Activated CD4-positive, alpha-beta T cell treated with anti-CD3 and anti-CD28 coated beads for 1 hour (primary cell): Measurements from ENCODE around the gene ZNF710.
A peak's percentile ranks its signal among the peaks of the same experiment; 100 is the strongest.
"Not testable (repeated sequence)": the region's sequence is repeated elsewhere in the genome, so short reads cannot be mapped to it uniquely, and the experiment has no call there.

Experiments used
- DNase-seq: peaks from one replicate; pipeline ENCODE4 v3.0.0-alpha.2; 2020

Gene ZNF710

DNA sequence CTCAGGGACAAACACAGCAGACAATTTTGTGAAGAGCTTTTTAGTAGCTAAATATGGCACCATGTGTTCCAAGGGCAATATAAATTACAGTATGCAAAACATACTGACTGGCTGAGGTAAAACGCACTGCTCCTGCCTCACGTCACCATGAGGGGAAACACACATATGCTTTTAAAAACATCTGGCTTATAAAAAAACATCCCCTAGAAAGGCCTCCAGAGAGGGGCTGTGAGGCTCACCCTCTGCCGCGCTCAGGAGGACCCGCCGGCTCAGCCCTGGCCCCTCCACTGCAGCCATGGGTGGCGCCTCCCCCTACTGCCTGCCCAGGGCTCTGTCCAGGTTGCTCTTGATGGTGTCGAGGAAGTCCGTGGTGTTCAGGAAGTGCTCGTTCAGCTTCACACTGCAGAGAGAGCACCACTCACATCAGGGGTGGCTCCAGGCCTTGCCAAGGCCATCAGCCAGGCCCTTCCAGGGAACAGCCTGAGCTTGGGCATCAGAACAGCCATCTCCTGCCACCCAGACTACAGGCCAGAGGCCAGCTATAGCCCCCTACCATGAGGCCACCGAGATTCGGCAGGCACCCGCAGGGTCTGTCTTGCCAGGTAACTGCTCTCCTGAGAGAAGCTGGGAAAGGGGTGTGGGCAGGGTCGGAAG lies 83.0 kb downstream of the ZNF710 start:
- DNase-seq, result no peak

DNA sequence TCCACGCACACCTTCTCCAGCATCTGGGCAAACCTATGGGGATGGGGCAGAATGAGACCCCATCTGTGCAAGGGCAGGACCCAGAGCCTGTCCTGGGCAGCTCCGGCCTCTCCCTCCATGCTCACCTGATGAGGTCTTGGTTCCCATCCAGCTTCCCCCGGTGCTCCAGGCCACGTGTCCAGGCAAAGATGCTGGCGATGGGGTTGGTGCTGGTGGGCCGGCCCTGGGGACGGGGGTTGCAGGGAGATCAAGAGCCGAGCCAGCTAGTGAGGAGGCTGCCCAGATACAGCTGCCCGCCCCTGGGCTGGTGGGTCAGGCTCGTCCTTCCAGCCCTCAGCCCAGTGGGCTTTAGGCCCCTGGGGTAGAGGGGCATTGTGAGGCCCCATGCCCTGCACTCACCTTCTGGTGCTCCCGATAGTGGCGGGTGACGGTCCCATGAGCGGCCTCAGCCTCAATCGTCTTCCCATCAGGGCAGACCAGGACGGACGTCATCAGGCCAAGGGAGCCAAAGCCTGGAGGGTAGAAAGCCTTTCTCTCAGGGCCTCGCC lies 83.8 kb downstream of the ZNF710 start:
- no peak for DNase-seq

DNA sequence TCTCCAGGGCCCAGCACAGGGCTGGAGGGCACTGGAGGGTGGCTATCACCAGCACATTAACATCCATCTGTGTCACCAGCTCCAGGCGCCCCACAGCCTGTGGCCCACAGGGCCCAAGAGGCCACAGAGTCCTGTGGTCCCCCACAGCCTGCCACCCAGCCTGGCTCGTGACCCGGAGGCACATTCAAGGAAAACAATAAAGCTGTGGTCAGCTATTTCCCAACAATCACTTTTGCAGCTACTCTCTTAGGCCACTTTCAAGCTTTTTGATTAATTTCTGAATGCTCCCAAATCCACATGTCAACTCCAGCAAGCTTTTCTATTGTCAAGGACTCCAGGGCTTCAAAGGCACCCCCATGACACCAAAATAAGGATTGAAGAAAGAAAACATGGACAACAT lies 84.4 kb downstream of the ZNF710 start:
- no peak for DNase-seq

DNA sequence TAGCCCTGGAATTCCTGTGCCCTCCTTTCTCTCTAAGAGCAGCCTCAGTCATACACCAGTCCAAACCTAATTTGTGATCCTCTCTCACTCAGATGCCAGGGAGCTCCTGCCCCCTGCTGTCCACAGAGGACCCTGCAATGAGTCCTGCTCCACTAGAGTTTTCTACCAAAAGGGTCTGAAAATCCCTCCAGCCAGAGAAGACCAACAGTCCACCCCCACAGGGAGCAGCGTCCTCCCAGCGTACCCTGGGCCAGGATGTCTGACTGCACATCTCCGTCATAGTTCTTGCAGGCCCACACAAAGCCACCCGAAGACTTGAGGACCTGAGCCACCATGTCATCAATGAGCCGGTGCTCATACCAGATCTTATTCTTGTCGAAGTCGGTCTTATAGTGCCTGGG lies 85.7 kb downstream of the ZNF710 start:
- DNase-seq, result no peak

DNA sequence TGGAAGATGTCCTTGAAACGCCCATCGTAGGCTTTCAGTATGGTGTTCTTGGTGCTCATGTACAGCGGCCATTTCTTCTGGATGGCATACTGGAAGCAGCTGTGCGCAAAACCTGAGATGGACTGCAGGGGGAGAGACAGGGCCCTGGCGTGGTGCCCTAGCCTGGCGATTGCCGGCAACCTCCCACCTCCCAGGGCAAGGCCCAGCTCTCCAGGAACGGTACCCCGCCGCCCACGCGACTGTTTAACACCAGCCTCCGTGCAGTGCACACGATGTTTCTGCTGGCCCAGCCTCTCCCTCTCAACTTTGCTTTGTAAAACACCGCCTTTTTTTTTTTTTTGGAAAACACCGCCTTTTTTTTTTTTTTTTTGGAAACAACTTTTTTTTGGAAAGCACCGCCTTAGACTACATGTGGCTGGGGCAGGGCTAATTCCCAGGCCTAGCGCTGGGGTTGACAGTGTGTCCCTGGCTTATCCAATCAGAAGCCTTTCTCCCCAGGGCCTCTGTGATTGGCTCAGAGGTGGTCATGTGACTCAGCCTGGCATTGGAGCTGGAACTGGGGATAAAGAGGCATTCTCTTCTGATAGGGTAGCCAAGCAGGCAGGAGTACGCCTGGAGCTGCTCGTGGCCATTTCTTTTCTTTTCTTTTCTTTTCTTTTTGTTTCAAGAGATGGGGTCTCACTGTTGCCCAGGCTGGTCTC lies 86.5 kb downstream of the ZNF710 start:
- DNase-seq, result no peak

DNA sequence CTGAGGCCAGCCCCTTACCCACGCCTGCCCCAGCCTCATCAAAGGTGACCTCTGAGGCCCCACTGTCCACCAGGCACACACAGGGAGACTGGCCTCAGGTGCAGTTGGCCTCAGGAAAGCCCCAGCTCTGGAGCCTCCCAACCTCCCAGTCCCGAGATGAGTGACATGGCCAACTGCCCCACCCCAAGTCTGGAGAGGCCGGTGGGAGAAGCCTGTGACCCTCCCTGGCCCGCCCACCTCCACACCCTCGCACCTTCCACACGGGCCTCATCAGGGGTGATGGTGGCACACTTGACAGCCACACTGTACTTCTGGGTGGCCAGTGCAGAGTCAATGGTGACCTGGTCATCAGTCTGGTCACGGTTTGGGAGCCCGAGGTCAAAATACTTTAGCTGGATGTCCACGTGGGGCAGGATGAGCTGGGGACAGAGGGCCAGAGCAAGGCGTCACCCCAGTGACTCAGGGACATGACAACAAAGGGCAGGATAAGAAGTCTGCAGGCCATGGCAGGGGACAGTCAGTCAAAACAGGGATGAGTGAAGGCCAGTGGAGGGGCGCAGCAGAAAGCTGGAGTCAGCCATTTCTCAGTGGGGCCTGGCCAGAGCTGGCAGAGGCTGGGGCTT lies 89.2 kb downstream of the ZNF710 start:
- no peak for DNase-seq

DNA sequence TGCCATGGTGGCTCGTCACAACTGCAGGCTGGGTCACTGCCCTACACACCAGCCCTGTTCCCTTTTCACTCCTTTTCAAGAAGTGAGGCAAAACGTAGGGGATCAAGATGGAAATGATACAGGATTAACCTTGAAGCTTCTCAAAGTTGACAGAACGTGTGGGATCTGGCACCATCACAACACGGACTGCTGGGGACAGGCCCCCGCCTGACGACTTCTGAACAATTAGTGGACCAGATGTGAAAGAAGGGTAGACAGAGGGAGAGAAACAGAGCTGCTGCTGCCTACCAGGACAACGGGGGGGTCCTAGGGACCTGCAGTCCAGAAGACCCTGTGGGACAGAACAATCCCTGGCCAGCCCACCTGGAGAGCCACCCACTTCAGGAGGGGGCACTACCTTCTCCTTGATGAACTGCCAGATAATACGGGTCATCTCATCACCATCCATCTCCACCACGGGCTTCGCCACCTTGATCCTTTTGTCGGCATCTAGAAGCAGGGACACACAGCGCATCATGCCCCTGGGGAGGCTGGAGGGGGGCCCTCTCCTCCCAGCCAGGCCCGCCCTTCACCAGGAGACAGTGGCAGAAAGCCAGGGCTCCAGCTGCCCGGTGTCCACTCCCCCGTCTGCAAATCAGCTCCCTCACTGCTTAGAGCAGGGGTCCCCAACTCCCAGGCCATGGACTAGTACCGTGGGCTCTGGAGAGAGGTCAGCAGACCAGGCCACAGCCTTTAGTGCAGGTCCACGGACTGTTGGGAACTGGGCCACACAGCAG lies 90.2 kb downstream of the ZNF710 start:
- DNase-seq, result no peak

DNA sequence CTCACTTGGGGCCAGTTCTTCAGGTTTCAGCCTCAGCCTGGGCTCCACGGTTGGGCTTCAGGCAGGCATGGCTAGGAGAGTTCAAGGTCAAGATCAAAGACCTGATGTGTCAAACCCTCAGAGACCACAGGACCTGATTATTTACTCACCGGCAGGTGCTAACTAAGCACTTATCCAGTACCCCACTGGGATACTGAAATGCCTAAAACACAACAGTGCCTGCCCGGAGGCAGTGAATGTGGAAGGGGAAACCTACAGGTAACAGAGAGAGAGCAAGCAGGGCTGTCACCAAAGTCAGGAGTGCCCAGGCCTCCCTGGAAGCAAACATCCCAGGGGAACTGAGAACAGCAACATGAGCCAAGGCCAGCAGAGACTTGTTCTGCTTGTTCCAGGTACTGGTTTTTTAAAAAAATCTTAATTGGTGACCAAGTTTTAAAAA lies 94.4 kb downstream of the ZNF710 start:
- no peak for DNase-seq

DNA sequence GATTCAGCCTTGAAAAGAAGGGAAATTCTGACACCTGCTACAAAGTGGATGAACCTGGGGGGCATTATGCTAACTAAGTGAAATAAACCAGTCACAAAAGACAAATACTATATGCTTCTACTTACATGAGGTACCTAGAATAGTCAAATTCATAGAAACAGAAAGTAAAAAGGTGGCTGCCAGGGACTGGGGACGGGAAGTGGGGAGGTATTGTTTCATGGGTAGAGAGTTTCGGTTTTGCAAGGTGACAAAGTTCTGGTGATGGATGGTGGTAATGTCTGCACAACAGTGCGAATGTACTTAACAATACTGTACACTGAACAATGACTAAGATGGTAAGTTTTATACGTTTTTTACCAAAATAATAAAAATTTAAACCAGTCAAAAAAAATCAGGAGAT lies 96.4 kb downstream of the ZNF710 start:
- DNase-seq, result peak; percentile 49

DNA sequence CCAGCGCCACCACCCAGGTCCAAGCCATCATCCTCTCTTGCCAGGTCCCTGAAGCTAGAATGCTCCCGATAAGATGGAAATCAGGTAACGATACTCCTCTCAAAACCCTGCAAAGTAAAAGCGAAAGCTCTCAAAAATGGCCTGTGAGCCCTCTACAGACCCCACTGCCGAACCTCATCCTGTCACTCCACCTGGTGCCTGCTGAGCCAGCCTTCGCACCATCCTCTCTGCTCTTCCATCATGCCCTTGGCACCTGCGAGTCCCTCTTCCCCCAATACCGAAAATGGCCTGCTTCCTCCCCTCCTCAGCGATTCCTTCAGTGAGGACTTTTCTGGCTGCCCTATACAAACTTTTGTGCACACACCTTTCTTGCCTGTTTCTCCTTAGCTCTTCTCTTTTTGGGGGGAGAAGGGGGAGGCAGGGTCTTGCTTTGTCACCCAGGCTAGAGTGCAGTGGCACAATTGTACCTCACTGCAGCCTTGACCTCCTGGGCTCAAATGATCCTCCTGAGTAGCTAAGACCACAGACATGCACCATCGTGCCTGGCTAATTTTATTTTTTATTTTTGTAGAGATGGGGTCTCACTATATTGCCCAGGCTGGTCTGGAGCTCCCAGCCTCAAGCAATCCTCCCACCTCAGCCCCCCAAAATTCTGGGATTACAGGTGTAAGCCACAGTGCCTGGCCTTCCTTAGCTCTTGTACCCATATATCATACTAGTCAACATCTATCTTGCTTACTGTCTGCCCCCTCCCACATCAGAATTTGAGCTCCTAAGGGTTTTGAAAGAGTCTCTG lies 98.1 kb downstream of the ZNF710 start:
- DNase-seq, result peak; percentile 20

DNA sequence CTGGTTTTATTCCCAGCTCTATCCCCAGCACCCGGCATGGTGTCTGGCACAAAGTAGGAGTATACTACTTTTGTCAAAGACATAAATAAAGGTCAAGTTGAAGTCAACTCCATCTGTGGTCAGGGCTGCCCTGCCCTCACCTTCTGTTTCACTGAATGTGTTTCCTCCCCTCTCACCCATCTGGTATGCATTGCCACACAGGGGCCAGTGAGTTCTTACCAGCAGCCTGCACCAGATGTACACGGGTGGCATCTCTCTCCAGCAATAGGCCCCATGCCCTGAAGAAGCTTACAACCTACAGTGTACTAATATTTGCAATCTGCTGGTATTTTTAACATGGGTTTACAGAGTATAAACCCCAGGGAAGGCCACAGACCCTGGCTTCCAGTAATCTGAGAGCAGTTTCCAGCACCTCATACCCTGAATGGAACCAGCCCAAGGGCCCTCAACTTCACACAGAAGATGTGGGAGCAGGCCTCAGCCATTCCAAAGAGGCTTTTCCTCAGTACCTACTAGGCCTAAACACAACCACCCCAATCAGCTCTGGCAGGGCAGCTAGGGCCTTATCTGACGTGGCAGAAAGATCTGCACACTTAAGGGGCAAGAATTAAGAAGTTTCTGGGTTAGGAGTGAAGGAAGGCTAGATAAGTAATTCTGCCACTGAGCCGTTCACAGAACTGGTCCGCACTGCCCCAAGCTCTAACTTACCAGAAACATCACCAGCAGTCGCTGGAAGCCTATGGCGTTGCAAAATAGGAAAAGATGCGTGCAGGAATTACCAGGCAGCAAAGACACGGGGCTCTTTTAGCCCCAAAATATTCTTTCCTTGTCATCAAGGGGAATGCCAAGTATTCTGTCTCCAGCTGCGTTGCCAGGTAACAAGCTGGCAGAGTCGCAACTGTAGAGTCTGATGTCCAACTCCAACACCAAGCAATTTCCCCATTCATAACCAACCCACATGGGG lies 99.0 kb downstream of the ZNF710 start:
- DNase-seq, result no peak

DNA sequence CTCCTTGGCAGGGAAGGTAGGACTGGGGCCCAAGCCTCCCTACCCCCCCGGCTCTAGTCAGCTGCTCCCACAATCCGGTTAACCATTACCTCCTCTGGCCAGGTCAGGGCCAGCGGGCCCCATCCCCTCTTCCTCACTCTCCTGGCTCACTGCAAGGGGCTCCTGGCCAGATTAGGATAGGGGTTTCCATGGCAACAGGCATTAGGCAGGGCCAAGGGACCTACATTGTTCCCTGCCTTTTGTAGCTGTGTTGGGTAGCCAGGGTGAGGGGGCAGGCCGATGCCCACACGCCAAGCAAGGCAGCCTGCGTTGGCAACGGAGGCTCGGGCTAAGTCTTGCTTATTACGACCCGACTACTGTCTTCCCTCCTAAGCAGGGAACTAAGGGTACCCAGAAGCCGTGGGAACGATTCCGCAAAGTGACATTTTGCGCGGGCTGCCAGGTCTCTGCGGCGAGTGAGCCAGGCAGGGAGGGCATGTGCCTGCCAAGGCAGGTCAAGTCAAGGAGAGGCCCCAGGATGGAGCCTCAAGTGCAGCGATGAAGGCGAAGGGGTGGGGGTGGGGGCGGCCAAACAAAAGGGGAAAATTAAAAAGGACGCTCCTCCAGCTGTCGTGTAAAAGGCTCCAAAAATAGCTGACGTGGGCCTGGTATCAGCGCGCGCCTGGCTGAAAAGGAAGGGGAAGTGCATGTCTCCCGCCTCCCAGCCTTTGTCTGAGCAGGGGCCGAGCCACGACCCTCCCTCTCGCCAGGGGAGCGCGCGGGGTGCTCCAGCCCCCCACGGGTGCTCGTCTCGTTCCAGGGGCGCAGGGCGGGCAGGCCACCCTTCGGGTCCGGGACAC lies 100.2 kb downstream of the ZNF710 start:
- DNase-seq, result no peak

DNA sequence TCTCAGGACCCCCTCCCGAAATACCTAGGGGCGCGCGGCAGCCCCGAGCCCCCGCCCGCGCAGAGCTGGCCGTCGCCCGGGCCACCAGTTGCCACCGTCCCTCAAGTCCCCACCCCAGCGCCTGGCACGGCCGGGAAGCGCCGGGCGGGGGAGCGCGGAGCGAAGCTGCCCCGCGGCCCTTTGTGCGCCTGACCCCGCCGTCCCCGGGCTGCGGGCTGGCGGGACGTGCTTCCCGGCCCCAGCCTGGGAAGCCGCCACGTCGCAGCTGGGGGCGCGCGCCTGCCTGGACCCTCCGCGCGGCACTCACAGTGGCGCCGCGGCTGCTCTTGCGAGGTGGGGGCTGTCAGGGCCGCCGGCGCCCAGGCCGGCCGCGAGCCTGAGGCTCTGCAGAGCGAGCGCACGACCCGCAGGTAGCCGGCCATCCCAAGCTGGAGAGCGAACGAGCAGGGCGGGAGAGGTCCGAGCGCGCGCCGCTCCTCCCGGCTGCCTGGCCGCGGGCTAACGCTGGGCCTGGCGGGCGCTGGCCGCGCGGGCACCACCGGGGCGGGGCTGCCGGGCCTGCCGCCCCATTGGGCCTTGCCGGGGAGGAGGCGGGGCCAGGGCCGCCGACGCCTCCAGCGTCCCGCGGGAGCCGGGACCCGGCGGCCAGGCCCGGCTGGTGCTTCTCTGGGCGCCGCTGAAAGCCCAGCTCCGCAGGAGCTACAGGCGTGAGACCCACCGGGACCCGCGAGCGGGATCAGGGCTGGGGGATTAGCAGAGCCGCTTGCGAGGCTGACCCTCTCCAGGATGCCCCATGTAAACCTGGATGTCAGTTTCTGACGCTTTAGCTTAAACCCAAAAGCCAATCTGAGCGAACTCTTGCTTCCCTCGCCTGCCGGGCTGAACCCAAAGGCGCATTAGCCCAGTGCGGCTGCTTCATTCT lies 101.1 kb downstream of the ZNF710 start, which contains the start of gene IDH2:
Gene IDH2 (minus strand): TSS at position 500 of the 922 bp plus-strand sequence. CDS start 78 bp downstream, at position 422.
- peak; percentile 52 for DNase-seq

DNA sequence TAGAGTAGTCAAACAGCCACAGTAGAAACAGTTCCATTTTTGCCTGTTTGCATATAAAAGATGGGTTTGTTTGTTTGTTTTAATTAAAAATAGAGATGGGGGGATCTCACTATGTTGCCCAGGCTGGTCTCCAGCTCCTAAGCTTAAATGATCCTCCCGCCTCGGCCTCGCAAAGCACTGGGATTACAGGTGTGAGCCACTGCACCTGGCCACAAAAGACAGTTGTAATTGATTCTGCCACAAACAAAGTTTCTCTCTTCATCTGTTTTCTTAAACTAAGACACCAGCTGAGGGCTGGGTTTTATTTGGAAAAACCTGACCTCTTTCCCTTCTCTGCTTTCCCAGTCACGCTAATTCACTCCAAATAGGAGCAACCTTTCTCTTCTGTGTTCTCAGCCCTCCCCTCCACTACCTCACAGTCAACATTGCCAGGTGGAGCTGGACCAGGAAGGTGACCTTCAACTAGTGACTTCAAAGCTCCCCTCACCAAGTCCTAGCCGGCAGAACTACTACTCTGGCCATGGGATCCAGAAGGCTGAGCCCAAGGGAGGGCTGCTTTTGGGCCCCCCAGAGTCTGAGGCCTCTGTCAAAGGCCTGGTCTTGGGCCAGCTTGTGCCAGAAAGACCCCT lies 102.7 kb downstream of the ZNF710 start:
- no peak for DNase-seq

DNA sequence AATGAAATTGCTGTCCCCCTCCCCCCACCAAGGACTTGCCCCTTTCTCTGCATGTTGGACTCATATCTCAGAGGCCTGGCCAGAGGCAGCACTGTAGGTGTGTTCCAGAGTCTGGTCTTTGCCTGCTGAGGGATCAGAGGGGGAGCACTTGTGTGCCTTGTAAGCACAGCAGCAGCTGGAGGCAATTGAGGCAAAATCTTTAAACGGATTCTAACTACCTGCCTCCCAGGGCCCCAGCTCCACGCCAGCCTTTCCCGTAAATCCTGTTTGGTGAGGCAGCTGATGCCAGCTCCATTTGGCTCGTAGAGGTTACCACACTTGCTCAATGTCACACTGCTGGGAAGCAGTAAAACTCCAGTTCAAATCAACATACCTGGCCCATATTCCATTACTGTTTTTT lies 103.4 kb downstream of the ZNF710 start:
- DNase-seq, result no peak

DNA sequence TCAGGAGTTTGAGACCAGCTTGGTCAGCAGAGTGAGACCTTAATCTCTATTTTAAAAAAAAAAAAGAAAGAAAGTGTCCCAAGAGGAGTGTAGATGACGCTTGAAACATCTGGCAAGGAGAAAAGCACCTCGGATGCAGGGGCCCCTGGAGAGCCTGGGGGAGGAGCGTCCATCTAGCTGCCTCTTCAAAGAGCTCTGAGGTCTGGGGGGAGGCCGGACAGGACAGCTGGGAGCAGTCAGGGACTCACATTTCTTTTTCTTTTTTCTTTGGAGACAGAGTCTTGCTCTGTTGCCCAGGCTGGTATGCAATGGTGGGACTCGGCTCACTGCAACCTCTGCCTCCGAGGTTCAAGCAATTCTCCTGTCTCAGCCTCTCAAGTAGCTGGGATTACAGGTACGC lies 104.4 kb downstream of the ZNF710 start:
- no peak for DNase-seq

DNA sequence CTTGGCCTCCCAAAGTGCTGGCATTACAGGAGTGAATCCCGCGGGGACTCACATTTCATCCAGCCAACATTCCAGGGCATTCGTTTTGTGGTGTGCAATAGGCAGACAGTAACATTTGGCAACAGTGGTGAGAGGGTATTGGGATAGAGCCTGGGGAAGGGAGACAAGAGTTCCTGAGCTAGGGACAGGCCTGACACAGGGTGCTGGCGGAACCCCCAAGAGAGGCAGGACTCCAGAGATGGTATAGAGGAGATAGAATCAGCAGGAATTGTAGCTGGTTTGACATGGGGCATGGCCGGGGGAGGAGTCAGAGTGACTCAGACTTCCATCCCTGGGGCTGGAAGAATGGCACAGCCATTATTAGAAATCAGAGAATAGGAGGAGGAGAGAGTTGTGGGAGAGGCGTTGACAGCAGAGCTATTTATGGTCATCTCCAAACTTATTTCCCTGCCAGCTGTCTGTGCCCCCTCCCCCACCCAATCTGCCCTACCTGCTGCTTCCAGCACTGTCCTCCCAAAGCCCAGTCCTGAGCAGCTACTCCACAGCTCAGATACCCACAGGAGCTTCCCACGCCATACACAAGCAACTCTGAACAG lies 105.5 kb downstream of the ZNF710 start:
- no peak for DNase-seq

DNA sequence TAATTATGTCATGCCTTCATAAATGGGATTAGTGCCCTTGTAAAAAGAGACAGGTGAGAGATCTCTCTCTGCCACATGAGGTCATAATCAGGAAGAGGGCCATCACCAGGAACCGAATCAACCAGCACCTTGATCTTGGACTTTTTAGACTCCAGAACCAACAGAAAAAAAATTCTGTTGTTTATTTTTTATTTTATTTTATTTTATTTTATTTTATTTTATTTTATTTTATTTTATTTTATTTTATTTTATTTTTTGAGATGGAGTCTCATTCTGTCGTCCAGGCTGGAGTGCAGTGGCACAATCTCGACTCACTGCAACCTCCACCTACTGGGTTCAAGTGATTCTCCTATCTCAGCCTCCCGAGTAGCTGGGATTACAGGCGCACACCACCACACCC lies 106.9 kb downstream of the ZNF710 start:
- DNase-seq, result not testable (repeated sequence)
